Mucosa of rectum (tissue), 2 donors: Measurements from ENCODE around the gene SWT1.
"Not testable (repeated sequence)": the region's sequence is repeated elsewhere in the genome, so short reads cannot be mapped to it uniquely, and the experiment has no call there.

Experiments used
- H3K27ac ChIP-seq, 2 donors: one replicate each; pipeline ENCODE4 v1.7.0; 2013; ENCODE audit warnings: inconsistent platforms in 2 of 2, low read depth in 2 of 2, low read length in 2 of 2
- H3K27me3 ChIP-seq, 2 donors: one replicate each; pipeline ENCODE4 v1.7.0; 2013; ENCODE audit warnings: low read length in 2 of 2; ENCODE audit not compliant: control insufficient read depth in 2 of 2, insufficient read depth in 2 of 2
- H3K36me3 ChIP-seq, 2 donors: one replicate each; pipeline ENCODE4 v1.7.0; 2013; ENCODE audit warnings: low read length in 2 of 2; ENCODE audit not compliant: control insufficient read depth in 2 of 2, insufficient read depth in 2 of 2
- H3K4me1 ChIP-seq, 2 donors: one replicate each; pipeline ENCODE4 v1.7.0; 2013; ENCODE audit warnings: low read length in 2 of 2, mild to moderate bottlenecking in 1 of 2; ENCODE audit not compliant: control insufficient read depth in 2 of 2, insufficient read depth in 2 of 2
- H3K4me3 ChIP-seq, 2 donors: one replicate each; pipeline ENCODE4 v1.7.0; 2013; ENCODE audit warnings: low read length in 2 of 2
- H3K9ac ChIP-seq, 2 donors: one replicate each; pipeline ENCODE4 v1.7.0; 2013; ENCODE audit warnings: low read length in 2 of 2, low read depth in 1 of 2, mild to moderate bottlenecking in 1 of 2
- H3K9me3 ChIP-seq, 2 donors: one replicate each; pipeline ENCODE4 v1.7.0; 2013; ENCODE audit warnings: low read length in 2 of 2; ENCODE audit not compliant: control insufficient read depth in 2 of 2
- donor health status: healthy.
- donor health status: Normal muscosa, but diverticular disease.

SWT1 gene

GRCh38 chr1:185162491-185162890, 5.5 kb downstream of the SWT1 start:
- Histone ChIP-seq H3K27me3 (no peaks in the 10 kb centered on the region), H3K4me1 (peaks cover 3 to 10% of the 10 kb centered on the region in 2 donors), H3K9ac (no peak overlapping the region), H3K4me3 (no peak overlapping the region), H3K36me3 (peaks cover 8 to 14% of the 10 kb centered on the region in 2 donors), H3K27ac (no peak overlapping the region), H3K9me3 (no peaks in the 10 kb centered on the region)

- Histone ChIP-seq H3K27me3 (no peaks in the 10 kb centered on the region), H3K27ac (no peak overlapping the region), H3K9ac (no peak overlapping the region), H3K4me3 (no peak overlapping the region), H3K9me3 (no peaks in the 10 kb centered on the region), H3K36me3 (peaks cover 19 to 22% of the 10 kb centered on the region in 2 donors), H3K4me1 (no peaks in the 10 kb centered on the region)
Observed at GRCh38 chr1:185166106-185166505, 9.1 kb downstream of the SWT1 start.

- no peak overlapping the region for H3K4me3 ChIP-seq
- H3K4me1 ChIP-seq, result no peaks in the 10 kb centered on the region
- no peaks in the 10 kb centered on the region for H3K27me3 ChIP-seq
- no peak overlapping the region for H3K27ac ChIP-seq
- no peak overlapping the region for H3K9ac ChIP-seq
- H3K9me3 ChIP-seq, result no peaks in the 10 kb centered on the region
- H3K36me3 ChIP-seq, result peaks cover 16% of the 10 kb centered on the region in 2 donors
Observed at GRCh38 chr1:185170291-185170848, 13.4 kb downstream of the SWT1 start.

- Histone ChIP-seq H3K4me3 (no peak overlapping the region), H3K4me1 (no peaks in the 10 kb centered on the region), H3K36me3 (peaks cover 0 to 2% of the 10 kb centered on the region in 2 donors)
Observed at GRCh38 chr1:185193756-185194155, 36.8 kb downstream of the SWT1 start.

DNA sequence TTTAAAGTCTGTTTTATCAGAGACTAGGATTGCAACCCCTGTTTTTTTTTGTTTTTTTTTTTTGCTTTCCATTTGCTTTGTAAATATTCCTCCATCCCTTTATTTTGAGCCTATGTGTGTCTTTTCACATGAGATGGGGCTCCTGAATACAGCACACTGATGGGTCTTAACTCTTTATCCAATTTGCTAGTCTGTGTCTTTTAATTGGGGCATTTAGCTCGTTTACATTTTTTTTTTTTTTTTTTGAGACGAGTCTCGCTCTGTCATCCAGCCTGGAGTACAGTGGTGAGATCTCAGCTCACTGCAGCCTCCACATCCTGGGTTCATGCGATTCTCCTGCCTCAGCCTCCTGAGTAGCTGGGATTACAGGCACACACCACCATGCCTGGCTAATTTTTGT, 41.7 kb downstream of the SWT1 start:
- not testable (repeated sequence) for H3K36me3 ChIP-seq, H3K27ac ChIP-seq, H3K9ac ChIP-seq, H3K4me1 ChIP-seq, H3K9me3 ChIP-seq, H3K27me3 ChIP-seq, H3K4me3 ChIP-seq

More at GRCh38 chr1:185193756-185194155, 36.8 kb downstream of the SWT1 start:
- H3K27me3 ChIP-seq, result no peaks in the 10 kb centered on the region
- H3K9me3 ChIP-seq, result no peaks in the 10 kb centered on the region
- H3K27ac ChIP-seq, result no peak overlapping the region
- H3K9ac ChIP-seq, result no peak overlapping the region

DNA sequence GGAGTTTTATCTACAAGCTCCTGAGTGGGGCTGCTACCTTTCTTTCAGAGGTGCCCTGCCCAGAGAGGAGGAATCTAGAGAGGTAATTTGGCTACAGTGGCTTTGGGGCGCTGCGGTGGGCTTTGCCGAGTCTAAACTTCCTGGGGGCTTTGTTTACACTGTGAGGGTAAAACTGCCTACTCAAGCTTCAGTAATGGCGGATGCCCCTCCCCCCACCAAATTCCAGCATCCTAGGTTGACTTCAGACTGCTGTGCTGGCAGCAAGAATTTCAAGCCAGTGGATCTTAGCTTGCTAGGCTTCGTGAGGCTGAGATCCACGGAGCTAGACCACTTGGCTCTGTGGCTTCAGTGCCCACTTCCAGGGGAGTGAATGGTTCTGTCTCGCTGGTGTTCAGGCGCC, 43.9 kb downstream of the SWT1 start:
- H3K27me3 ChIP-seq, result no peaks in the 10 kb centered on the region
- H3K9ac ChIP-seq, result no peak overlapping the region
- no peak overlapping the region for H3K27ac ChIP-seq
- no peak overlapping the region for H3K4me3 ChIP-seq
- H3K36me3 ChIP-seq, result peaks cover 0 to 2% of the 10 kb centered on the region in 2 donors
- H3K4me1 ChIP-seq, result no peaks in the 10 kb centered on the region
- no peaks in the 10 kb centered on the region for H3K9me3 ChIP-seq

- H3K9me3 ChIP-seq, result no peaks in the 10 kb centered on the region
- H3K4me3 ChIP-seq, result no peak overlapping the region
- H3K27ac ChIP-seq, result no peak overlapping the region
- no peak overlapping the region for H3K9ac ChIP-seq
- peaks cover 0 to 2% of the 10 kb centered on the region in 2 donors for H3K36me3 ChIP-seq
- no peaks in the 10 kb centered on the region for H3K27me3 ChIP-seq
- no peaks in the 10 kb centered on the region for H3K4me1 ChIP-seq
Observed at GRCh38 chr1:185207170-185207569, 50.2 kb downstream of the SWT1 start.

GRCh38 chr1:185207980-185208602, 51.1 kb downstream of the SWT1 start:
- Histone ChIP-seq H3K4me1 (no peaks in the 10 kb centered on the region), H3K9me3 (no peaks in the 10 kb centered on the region), H3K27me3 (no peaks in the 10 kb centered on the region), H3K9ac (no peak overlapping the region), H3K27ac (no peak overlapping the region), H3K36me3 (peaks cover 0 to 2% of the 10 kb centered on the region in 2 donors), H3K4me3 (no peak overlapping the region)

GRCh38 chr1:185208626-185209180, 51.7 kb downstream of the SWT1 start:
- Histone ChIP-seq H3K27ac (no peak overlapping the region), H3K9me3 (no peaks in the 10 kb centered on the region), H3K4me1 (no peaks in the 10 kb centered on the region), H3K27me3 (no peaks in the 10 kb centered on the region), H3K36me3 (peaks cover 0 to 2% of the 10 kb centered on the region in 2 donors), H3K4me3 (no peak overlapping the region), H3K9ac (no peak overlapping the region)

DNA sequence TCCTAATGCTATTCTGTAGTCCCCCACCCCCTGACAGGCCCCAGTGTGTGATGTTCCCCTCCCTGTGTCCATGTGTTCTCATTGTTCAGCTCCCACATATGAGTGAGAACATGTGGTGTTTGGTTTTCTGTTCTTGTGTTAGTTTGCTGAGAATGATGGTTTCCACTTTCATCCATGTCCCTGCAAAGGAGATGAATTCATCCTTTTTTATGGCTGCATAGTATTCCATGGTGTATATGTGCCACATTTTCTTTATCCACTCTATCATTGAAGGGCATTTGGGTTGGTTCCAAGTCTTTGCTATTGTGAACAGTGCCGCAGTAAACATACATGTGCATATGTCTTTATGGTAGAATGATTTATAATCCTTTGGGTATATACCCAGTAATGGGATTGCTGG, 52.4 kb downstream of the SWT1 start:
- not testable (repeated sequence) for H3K36me3 ChIP-seq, H3K27me3 ChIP-seq, H3K9ac ChIP-seq, H3K27ac ChIP-seq, H3K4me3 ChIP-seq, H3K9me3 ChIP-seq, H3K4me1 ChIP-seq
